Measurements from ENCODE around the gene NCBP2L.

NCBP2L gene

DNA sequence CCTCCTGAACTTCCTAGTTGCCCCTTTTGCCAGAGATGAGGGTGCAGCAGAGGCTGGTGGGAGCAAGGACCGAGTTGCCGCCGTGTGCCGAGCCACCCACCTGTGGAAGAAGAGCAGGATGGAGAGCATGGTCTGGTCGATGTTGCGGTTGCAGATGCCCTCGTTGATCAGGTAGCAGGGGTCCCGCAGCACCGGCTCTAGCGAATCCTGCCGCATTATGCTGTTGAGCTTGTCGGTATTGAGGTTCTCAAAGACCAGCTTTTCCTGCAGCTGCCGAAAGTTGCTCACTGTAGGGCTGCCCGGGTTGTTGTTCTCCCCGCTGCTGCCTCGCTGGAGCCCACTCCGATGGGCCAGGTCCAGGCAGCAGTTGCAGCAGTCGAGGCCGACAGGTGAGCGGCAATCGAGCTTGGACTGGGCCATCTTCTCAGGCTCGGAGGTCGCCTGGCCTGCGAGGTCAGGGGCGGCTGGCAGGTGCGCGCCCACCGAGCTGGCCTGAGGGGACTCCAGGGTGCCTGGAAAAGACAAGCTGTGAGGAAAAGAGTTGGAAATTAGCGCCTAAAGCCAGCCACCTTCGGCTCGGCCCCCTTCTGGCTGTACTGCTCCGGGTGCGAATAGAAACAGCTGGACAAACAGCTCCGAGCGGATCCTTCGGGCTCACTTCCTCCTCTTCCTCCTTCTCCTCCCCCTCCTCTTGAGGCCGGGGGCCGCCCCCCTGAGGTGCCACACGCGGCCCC lies 2.4 kb upstream of the NCBP2L start:
- no peak for DNase-seq (ENCODE audit: low read depth)
- TF ChIP-seq, protein P1, sequence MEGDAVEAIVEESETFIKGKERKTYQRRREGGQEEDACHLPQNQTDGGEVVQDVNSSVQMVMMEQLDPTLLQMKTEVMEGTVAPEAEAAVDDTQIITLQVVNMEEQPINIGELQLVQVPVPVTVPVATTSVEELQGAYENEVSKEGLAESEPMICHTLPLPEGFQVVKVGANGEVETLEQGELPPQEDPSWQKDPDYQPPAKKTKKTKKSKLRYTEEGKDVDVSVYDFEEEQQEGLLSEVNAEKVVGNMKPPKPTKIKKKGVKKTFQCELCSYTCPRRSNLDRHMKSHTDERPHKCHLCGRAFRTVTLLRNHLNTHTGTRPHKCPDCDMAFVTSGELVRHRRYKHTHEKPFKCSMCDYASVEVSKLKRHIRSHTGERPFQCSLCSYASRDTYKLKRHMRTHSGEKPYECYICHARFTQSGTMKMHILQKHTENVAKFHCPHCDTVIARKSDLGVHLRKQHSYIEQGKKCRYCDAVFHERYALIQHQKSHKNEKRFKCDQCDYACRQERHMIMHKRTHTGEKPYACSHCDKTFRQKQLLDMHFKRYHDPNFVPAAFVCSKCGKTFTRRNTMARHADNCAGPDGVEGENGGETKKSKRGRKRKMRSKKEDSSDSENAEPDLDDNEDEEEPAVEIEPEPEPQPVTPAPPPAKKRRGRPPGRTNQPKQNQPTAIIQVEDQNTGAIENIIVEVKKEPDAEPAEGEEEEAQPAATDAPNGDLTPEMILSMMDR (IDR thresholded peaks at IDR 0.05; ENCODE audit: low read length, missing control alignments), result no peak
- H3K4me3 ChIP-seq (replicated peaks; ENCODE audit: low read depth, low read length), result peak overlapping the region; percentile 56

DNA sequence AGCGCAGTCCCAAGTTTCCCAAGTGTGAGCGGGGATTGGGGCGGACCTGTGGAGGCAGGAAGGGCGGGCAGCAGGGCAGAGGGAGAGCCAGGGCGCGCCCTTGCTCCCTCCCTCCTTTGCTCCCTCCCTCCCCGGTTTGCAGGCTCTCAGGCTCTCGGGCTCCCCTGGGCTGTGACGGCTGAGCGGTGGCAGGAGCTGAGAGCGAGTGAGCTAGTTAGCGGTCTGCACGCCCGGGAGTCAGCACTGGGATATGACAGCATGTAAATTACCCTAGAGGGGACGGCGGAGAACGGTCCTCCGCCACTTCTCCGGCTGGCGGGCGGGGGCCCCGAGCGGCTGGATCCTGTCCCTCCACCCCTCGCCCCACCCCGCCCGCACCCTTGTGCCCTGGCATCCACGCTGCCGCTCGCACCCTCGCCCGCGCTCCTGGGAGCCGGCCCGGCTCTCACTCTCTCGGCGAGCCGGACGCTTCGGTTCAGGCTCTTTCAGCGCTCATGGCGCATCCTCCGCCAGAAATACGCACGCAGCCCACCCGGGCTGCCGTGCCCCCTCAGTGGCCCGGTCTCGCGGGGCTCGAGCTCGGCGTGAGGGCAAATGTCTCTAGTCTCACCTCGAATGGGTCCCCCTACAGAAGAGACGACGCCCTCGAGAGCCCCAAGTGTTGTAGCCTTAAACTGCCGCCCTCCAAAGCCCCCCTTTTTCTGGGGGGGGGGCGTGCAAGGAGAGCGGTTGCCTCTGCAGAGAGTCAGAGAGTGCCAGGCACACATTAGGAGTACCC lies 1.6 kb upstream of the NCBP2L start, which contains the start of gene TSC22D3:
TSC22D3 (minus strand) TSS at position 54 of the 778 bp plus-strand sequence. CDS start 368 bp downstream, outside the sequence.
- TF ChIP-seq, protein P1 (IDR thresholded peaks at IDR 0.05; ENCODE audit: low read length, missing control alignments), result peak; percentile 9
- peak within 1 kb of the TSS; percentile 56 for H3K4me3 ChIP-seq (replicated peaks; ENCODE audit: low read depth, low read length)
- peak; percentile 78 for DNase-seq (ENCODE audit: low read depth)

DNA sequence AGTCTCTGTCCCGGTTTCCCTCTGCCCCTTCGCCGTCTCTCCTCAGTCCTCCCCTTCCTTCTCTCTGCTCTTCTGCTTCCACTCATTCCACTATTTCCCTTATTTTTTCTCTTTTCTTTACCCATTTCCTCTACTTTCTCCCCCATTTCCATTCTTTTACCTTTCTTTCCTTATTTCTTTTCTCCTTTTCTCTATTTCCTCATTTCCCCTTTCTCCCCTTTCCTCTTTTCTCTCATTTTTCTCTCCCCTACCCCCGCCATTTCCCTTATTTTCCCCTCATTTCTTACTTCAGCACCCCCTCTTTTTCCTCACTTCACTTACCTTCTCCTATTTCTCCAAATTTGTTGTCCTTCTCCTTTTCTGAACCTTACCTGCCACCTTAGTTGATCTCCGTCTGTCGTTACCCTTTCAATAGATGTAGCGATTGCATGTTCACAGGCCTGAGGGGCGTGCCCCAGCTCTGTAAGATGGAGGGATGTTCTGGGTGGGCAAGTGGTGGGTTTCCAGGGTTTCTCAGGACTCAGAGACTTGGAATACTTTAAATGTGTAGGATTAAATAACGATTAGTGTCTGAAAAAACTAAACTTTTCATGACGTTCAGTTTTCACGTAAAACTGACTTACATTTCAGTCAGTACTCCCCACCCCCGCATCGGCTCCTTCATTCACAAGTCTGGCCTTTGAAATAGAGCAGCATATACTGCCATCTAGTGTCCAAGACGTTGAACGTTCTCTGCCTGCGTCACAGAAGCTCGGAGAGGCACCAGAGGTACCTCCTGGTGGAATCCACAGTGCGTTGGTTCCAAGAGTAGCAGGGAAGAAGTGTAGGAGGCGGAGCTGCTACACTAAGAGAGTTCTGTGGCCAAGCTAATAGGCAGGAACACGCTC lies 641 bp upstream of the NCBP2L start:
- peak; percentile 95 for DNase-seq (ENCODE audit: low read depth)
- peak overlapping the region; percentile 56 for H3K4me3 ChIP-seq (replicated peaks; ENCODE audit: low read depth, low read length)
- TF ChIP-seq, protein P1 (IDR thresholded peaks at IDR 0.05; ENCODE audit: low read length, missing control alignments), result peak; percentile 64

- TF ChIP-seq, protein P1 (IDR thresholded peaks at IDR 0.05; ENCODE audit: low read length, missing control alignments), result no peak
- no peak overlapping the region for H3K4me3 ChIP-seq (replicated peaks; ENCODE audit: low read depth, low read length)
- no peak for DNase-seq (ENCODE audit: low read depth)
Measured at GRCh38 chrX:107780525-107780924, 3.0 kb downstream of the NCBP2L start.

GRCh38 chrX:107787827-107788226 lies 10.3 kb downstream of the NCBP2L start:
- DNase-seq (ENCODE audit: low read depth), result no peak
- TF ChIP-seq, protein P1 (IDR thresholded peaks at IDR 0.05; ENCODE audit: low read length, missing control alignments), result no peak
- no peak overlapping the region for H3K4me3 ChIP-seq (replicated peaks; ENCODE audit: low read depth, low read length)

- DNase-seq (ENCODE audit: low read depth), result no peak
- TF ChIP-seq, protein P1 (IDR thresholded peaks at IDR 0.05; ENCODE audit: low read length, missing control alignments), result no peak
- no peak overlapping the region for H3K4me3 ChIP-seq (replicated peaks; ENCODE audit: low read depth, low read length)
Measured at GRCh38 chrX:107804427-107804826, 26.9 kb downstream of the NCBP2L start.
